GM18511 (cell line): ENCODE measurements around the gene OVCH2.
A peak's percentile ranks its signal among the peaks of the same experiment; 100 is the strongest.
"Not testable (repeated sequence)": the region's sequence is repeated elsewhere in the genome, so short reads cannot be mapped to it uniquely, and the experiment has no call there.

Experiments
- ATAC-seq: cut with Tn5 transposase; IDR thresholded peaks from one replicate; pipeline ENCODE4 v1.9.1; 2021; ENCODE audit warnings: mild to moderate bottlenecking, moderate library complexity; ENCODE audit not compliant: unreplicated experiment

Gene OVCH2, protein sequence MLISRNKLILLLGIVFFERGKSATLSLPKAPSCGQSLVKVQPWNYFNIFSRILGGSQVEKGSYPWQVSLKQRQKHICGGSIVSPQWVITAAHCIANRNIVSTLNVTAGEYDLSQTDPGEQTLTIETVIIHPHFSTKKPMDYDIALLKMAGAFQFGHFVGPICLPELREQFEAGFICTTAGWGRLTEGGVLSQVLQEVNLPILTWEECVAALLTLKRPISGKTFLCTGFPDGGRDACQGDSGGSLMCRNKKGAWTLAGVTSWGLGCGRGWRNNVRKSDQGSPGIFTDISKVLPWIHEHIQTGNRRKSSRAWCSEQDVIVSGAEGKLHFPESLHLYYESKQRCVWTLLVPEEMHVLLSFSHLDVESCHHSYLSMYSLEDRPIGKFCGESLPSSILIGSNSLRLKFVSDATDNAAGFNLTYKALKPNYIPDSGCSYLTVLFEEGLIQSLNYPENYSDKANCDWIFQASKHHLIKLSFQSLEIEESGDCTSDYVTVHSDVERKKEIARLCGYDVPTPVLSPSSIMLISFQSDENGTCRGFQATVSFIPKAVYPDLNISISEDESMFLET

DNA sequence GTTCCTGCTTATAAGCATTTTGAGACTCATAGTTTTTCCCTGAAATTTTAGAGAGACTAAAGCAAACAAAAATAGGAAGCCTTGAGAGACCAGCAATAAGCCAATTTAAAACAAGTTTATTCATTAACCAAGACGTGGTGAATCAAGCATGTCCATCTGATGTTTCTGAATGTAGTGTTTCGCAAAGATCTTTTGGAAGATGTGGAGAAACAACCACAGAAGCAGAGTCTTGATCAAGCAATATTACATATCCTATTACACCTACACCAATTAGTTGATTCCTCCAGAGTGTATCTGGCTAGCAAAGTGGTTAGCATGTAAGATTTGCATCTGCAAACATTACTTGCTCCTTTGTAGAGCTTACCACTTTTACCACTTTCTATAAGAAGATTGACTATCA, at the start of gene OVCH2:
TSS of gene OVCH2 (minus strand) at position 101 of the 400 bp plus-strand sequence. CDS start at position 18, 83 bp downstream.
- no peak for ATAC-seq

DNA sequence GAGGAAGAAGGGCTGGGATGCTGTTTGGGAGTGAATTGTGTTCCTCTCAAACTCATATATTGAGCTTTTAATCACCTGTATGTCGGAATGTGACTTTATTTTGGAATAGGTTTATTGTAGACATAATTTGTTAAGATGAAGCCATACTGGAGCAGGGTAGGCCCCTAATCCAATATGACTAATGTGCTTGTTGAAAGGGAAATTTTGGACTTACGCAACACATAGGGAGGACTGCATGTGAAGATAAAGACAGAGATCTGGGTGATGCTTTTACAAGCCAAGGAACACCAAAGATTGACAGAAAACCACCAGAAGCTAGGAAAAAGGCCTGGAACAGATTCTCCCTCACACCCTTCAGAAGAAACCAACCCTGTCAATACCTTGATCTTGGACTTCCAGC, 43.2 kb upstream of the OVCH2 start:
- no peak for ATAC-seq

DNA sequence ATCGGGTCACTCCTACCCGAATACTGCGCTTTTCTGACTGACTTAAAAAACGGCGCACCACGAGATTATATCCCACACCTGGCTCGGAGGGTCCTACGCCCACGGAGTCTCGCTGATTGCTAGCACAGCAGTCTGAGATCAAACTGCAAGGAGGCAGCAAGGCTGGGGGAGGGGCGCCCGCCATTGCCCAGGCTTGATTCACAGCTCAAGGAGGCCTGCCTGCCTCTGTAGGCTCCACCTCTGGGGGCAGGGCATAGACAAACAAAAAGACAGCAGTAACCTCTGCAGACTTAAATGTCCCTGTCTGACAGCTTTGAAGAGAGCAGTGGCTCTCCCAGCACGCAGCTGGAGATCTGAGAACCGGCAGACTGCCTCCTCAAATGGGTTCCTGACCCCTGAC, 28.5 kb upstream of the OVCH2 start:
- not testable (repeated sequence) for ATAC-seq

DNA sequence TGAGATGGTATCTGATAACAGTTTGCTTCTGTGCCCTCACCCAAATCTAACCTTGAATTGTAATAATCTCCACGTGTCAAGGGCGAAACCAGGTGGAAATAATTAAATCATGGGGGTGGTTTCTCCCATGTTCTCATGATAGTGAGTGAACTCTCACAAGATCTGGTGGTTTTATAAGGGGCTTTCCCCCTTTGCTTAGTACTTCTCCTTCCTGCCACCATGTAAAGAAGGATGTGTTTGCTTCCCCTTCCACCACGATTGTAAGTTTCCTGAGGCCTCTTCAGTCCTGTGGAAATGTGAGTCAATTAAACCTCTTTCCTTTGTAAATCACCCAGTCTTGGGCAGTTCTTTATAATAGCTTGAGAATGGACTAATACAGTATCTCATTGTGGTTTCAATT, 8.5 kb upstream of the OVCH2 start:
- no peak for ATAC-seq

DNA sequence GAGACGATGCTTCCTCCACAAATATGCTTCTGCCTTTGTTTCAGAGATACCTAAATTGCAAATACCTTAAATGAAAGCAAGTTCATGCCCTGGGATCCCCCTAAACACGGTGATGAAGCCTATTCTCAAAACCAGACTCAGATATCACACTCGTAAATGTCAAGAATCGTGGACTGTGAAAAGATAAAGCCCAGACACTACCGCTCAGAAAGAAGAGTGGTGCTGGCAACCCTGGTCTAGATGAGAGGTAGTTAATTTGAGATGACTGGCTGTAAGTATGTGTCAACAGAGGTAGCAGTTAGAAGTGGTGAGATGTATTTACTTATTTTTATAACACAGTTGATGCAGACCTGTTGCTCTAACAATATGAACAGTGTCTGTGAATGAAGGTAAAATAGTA, 2.5 kb downstream of the OVCH2 start:
- ATAC-seq = no peak

DNA sequence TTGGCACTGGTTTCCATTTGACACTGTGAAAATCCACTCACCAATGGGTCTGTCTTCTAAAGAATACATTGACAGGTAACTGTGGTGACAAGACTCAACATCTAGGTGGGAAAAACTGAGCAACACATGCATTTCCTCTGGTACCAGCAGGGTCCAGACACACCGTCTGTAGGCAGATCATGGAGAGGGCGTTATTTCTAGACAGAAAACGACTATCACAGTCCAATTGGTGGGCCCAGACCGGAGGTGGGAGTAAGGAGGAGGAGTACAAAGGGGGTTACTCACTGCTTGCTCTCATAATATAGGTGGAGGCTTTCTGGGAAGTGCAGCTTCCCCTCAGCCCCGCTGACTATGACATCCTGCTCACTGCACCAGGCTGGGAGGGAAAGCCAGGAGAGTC, 9.9 kb downstream of the OVCH2 start:
- ATAC-seq = no peak

DNA sequence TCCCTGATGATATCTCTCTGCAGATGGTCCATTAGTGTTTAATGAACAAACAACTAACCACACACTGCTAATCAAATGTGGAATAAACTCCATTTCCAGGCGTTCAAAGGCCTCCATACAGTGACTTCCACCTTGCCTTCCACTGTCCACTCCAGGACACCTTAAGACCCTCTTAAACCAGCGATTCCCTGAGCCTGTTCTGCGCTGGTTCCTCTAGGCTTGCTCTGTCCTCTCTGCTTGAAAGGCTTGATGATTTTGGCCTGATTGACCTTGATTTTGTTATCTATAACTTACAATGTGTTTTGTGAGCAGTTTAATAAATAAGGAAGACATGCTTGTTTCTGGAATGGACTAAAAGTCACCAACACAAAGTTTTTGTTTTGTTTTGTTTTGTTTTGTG, 12.0 kb downstream of the OVCH2 start:
- ATAC-seq = no peak

DNA sequence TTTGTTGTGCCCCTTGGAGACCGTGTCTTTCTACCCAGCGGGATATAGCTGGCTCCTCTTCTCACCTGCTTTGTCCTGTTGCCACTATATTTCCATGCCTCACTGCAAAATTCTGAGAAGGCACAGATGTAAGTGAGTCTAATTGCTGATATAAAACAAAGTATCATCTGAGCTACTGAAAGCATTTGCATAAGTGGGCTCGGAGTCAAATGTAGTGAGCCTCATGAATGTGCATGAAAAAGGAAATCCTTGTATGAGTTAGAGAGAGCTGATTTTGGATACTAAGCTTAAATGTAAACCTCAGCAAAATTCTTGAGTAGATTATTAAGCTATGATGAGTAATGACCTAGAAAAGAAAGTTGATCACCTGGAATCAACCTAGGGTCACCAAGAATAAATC, 13.9 kb downstream of the OVCH2 start:
- ATAC-seq = no peak

DNA sequence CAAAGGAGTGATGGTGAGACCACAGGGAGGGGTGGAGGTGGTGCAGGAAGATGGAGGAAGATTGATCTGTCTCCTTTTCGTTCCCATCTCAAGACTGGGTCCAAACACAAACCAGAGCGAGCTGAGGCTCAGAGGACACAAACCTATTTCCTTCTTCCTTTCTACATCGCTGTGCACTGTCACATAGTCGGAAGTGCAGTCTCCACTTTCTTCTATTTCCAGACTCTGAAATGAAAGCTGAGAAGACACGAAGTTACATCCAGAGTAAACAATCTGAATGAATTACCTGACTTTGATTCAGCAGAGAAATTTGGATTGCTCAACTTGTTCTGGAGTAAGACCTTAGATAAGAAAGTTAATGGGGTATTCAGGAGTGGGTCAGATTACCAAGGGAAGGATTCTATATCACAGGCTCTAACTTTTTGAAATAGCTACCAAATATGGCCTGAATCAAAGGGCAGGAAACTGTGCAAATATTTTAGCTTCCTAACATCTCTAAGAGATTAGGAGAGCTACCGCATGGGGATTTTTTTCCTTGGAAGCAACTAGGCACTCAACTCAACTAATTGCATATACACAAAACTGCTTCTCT, 14.4 kb downstream of the OVCH2 start:
- no peak for ATAC-seq

DNA sequence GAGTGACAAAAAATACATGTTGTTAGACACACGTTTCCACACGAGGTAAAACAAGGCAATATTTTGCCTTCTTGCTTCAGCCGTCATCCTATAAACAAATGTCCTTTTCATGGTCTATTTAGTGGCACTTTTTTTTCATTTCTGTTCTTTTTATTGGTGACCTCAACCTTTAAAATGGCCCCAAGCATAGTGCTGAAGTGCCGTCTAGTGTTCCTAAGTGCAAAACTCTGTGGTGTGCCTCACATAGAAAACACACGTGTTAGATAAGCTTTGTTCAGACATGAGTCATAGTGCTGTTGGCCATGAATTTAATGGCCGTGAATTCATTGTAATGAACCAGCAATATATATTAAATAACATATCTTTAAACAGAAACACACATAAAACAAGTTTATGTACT, 15.6 kb downstream of the OVCH2 start:
- peak; percentile 72 for ATAC-seq

DNA sequence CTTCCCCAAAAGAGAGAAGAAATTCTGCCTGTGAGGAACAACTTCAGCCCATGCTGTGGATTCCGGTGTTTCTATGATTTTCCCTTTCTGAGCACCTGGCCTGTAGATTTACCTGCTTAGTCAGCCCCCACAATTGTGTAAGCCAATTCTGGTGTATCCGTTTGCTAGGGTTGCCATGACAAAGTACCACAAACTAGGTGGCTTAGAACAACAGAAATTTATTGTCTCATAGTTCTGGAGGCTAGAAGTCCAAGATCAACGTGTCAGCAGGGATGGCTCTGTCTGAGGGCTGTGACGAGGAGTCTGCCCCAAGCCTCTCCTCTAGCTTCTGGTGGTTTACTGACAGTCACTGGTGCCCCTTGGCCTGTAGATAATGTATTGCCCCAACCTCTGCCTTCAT, 17.0 kb downstream of the OVCH2 start:
- no peak for ATAC-seq

DNA sequence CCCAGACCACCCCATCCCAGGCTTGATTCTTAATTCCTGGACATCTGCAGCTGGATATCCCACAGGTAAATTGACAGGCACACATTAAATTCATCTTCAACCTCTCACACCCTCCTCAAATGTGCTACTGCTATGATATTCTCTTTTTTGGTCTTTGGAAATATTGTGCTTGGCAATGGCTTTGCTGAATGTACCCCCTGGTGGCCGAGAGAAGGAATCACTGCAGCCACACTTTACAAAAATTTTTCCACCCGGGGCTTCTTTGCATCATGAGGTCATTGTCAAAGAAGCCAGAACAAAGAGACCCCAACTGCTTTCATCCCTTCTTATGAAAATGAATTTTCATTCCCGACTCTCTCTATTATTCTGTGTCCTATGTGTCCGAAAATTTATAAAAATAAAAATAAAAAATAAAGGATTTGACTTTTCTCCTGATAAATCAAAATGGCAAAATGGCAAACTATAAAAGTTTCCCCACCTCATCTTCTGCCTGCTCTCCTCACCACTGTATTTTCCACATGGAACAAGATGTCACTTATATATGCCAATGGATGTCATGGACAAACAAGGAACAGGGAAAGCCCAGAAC, 17.9 kb downstream of the OVCH2 start:
- peak; percentile 66 for ATAC-seq

DNA sequence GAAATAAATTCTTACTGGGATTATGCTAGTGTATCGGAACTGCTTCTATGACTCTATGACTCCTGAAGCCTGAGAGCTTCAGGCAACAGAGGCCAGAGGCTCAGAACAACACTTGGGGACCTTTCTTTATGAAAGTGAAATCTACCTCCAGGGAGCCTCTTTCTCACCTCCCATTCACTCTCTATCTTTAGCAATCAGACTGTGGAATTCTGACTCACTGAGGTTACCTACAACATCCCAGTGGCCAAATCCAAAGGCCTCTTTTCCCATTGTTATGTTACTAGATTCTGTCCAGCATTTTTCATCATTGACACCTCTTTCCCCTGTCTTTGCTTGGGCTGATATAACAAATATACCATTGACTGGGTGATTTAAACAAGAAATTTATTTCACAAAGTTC, 18.9 kb downstream of the OVCH2 start:
- ATAC-seq = no peak

DNA sequence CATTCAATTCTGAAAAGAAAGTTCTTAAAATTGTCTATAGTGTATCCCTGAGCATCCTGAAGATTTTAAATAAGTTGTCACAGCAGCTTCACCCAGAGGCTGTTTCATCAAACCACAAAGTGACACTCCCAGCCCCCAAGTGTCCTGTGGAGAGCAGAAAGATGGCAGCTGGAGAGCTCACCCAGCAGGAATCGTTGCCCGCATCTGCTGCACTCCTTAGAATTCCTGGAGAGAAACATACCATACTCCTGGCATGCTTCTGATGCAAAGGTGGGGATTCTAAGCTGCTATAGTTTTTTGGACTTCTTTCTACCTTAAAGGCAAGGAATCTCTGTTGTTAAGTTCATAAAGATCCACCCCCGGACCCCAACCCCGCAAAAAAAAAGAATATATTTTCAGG, 19.5 kb downstream of the OVCH2 start:
- no peak for ATAC-seq

DNA sequence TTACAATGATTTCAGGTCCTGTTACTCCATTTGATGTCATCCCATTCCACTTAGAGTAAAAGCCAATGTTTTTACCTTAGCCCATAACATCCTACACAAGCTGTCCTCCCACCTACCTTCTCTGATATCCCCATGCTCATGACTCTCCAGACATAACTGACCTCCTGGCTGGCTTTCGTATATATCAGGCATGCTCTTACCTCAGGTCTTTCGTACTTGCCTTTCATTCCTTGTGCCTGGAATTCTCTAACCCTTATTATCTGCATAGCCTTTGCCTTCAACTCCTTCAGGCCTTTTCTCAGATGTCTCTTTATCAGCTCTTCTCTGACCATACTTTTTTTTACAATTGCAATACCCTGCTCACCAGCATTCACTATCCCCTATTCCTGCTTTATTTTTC, 22.7 kb downstream of the OVCH2 start:
- ATAC-seq = no peak

DNA sequence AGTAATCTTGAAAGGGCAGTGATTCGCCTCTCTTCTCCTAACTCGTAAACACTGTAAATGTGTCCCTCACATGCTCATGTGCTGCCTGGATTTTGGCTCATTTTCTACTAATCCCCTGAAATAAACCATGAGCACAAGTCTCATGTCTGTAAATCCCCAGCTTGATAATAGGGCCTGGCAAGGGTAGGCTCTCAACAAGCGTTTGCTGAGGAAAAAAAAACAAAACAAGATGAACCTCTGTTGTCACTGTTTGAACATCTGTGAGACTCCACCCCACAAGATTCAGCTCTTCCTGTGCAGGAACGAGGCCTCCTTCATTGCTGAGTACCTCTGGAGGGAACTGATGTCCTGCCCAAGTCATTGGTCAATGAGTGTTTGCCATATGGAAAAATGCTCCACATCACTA, 28.5 kb downstream of the OVCH2 start:
- ATAC-seq = no peak

DNA sequence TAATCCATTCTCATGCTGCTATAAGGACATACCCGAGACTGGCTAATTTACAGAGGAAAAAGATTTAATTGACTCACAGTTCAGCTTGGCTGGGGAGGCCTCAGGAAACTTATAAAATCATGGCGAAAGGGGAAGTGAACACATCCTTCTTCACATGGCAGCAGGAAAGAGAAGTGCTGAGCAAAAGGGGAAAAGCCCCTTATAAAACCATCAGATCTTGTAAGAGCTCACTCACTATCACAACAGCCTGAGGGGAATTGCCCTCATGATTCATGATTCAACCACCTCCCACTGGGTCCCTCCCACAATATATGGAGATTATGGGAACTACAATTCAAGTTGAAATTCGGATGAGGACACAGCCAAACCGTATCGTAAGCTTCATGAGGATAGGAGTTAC, 29.2 kb downstream of the OVCH2 start:
- no peak for ATAC-seq

DNA sequence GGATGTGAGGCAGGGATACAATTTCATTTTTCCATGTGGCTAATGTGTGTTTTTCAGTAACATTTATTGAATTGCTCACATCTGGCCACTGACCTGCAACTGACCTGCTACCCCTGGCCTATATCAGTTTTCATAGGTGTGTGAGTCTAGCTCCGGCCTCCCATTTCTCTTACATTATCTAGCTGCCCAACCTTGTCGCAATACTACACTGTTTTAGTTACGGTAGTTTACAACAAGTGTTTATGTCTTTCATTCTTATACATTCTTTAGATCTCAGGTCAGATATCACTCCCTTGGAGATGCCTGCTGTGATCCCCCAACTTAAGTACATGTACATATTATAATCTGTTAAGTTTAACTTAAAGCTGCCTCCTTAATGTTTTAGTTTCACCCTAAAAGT, 30.6 kb downstream of the OVCH2 start:
- ATAC-seq = no peak

DNA sequence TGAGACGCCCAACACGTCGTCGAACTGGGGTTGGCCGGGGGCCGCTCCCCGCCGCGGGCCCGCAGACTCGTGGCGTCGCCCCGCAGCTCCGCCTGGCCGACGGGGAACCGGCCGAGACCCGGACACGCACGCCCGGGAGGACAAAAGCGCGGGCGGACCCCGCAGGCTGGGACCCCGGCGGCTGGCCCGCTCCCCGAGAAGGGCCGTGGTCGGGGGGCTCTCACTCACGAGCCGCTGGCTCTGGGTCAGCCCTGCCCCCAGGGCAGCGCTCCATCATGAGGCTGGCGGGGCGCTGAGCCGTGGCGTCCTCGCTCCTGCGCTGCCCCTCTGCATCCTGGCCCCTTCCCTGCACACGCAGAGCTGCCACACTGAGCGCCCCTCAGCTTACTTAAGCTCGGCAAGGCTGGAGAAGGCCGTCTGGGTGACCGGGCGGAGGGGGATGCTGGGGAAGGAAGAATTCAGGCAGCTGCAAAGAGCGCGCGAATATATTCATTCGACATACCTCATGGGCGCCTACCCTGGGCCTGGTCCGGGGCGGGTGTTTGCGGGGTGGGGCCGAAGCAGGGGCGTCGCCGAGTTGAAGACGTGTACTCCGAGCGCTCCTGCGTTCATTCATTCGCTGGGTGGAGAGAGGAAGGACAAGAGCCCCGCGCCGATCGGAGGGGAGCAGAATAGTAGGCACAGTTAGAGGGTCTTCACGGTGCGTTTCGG, 32.4 kb downstream of the OVCH2 start:
- peak; percentile 25 for ATAC-seq

DNA sequence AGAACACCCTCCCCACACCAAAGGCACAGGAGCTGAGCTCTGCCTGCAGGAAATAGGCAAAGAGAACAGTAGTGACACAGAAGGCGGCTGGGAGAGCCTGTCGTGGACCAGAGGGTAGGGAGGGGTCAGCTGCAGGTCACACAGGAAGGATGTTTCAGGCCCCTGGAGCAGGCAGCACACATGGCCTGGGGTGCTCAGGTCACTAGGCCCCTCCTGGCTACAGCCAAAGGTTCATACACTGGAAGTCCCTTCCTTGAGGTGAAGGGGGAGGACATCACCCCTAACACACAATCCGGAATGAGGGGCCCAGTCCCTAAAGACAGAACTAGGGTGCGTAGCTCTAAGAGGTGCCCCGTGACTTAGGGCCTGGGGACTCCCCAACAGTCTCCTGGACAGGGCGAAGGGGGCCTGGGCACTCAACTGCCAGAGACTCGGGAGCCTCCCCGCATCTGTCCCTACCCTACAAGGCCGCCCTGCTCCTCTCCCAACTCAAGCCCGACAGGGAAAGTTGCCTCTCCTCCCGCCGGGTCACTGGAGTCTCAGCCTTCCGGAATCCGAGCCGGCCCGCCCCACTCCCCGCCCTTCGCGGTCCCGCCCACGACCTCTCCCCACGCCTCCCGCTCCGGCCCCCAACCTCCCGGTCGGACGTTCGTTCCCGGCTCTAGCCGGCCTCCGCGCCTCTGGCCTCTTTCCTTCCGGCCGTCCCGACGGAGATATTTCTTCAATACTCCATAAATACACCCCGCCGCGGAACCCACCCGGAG, 33.1 kb downstream of the OVCH2 start, which contains the start of gene CYB5R2:
TSS of gene CYB5R2 (minus strand) at position 541 of the 764 bp plus-strand sequence. CDS start 675 bp downstream, outside the sequence.
- peak; percentile 49 for ATAC-seq
